ENCODE measurements around the gene DPH1.

DPH1 gene

DNA sequence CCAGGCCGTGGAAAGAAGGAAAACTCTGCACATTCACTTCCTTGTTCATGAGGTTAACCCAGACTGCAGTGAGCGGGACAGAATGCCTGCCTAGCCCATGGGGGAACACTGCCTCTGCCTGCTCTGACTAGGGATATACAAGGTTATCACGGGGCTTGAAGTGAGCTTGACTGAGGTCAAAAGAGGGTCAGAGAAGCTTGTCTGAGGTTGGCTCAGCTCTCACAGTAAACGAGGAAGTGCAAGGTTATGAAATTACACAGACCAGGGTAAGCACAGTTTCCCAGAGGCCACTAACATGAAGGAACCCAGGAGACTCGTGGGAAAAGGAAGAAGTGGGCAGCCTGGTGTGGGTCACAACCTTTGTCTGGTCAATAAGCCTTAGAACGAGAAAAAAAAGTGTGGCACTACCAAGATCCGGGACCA, 53.7 kb downstream of the DPH1 start:
- H3K4me3 Mint-ChIP-seq, result no peak overlapping the region
- H3K9me3 Mint-ChIP-seq, result no peaks in the 10 kb centered on the region
- peak; percentile 31 for ATAC-seq
- peaks cover 59% of the 10 kb centered on the region for H3K36me3 Mint-ChIP-seq
- no peak for DNase-seq (ENCODE audit: low spot score in 2 of 2)
- H3K27ac Mint-ChIP-seq, result peak overlapping the region; percentile 33
- H3K4me1 Mint-ChIP-seq, result peaks cover 69% of the 10 kb centered on the region

DNA sequence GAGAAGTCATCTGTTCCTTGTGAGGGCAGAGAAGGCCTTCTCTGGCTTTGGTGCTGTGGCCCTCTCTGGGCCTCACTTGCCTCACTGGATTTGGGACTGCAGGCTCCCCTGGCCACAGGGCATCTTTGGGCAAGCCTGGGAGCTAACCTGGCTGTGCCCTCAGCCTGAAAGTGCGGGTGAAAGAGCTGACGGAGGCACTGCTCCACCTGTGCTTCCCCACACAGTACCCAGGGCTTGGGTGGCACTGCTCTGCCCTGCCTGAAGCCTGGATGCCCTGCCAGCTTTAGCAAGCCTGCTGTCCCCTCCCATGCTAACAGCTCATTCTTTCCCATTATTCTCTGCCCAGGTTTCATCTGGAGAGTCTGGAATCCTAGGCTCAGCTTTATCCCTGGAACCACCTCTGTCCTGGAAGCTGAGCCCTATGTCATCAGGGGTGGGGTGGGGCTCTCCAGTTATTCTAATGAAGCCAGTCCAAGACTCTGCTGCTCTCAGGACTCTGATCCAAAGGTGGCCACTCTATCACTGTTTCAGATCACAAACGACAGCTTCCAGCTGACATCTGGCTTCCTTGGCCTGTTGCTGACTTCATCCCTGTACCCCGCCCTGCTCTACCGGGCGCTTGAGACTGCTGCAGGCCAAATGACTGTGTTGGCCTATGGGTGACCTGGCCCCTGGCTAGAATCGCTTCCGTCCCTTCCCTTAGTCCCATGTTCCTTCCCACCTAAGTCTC, 54.2 kb downstream of the DPH1 start:
- Mint-ChIP-seq H3K27ac (peak overlapping the region; percentile 33), H3K9me3 (no peaks in the 10 kb centered on the region), H3K36me3 (peaks cover 54% of the 10 kb centered on the region), H3K4me1 (peaks cover 74% of the 10 kb centered on the region), H3K4me3 (no peak overlapping the region)
- ATAC-seq (no peak), DNase-seq (ENCODE audit: low spot score in 2 of 2) (no peak)

DNA sequence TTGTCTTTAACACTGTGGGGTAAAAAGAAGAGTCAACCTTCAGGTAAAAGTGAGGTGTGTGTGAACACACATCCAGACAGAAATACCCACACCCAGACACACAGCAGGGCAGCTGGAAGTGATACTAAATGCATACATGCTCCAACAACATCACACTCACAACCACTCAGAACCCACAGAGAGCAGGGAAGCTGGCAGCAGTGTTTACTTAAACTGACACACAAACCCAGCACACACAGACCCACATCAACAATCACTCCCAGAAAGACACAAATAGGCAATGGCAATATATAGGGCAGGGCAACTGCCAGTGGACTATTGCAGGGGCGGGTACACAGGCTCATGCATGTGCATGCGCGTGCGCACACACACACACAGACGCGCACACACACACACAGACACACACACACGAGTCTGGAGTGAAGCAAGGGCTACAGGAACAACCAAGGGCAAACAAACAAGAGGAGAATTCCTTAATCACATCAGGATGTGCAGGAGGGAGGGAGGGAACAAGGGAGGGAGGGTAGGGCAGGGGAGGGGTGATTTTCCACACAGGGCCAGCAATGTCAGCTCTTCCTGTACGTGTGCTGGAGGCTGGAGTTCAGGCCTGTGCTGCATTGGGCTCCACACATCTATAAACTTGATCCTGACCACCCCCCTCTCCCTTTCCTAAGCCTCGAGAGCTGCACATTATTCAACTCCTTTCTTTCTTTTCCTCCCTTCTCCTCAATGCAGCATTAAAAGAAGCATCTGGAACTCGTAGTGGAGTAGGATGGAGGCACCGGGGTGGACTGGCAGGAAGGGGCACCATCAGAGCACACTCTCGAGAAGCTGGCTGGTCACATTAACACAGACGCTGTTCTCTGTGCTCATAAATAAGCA, 55.1 kb downstream of the DPH1 start:
- H3K4me1 Mint-ChIP-seq, result peaks cover 82% of the 10 kb centered on the region
- H3K36me3 Mint-ChIP-seq, result peaks cover 46% of the 10 kb centered on the region
- ATAC-seq (no peak), DNase-seq (ENCODE audit: low spot score in 2 of 2) (no peak)
- no peaks in the 10 kb centered on the region for H3K9me3 Mint-ChIP-seq
- H3K27ac Mint-ChIP-seq, result peak overlapping the region; percentile 33
- H3K4me3 Mint-ChIP-seq, result no peak overlapping the region

DNA sequence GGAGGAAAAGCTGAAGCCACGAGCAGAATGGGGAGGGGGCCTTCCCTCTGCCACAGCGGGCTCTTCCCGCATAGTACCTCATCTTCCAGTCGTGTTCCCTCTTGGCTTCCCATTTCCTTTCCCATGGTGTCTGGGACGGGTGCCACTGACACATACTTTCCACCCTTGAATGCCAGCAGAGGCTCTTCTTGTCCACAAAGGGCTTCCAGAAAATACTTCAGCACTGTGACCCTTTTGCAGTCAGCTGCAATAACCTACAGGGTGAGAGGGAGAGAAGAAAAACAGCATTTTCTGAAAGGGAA, 55.6 kb downstream of the DPH1 start:
- Mint-ChIP-seq H3K27ac (no peak overlapping the region), H3K9me3 (no peaks in the 10 kb centered on the region), H3K36me3 (peaks cover 40% of the 10 kb centered on the region), H3K4me3 (no peak overlapping the region), H3K4me1 (peaks cover 88% of the 10 kb centered on the region)
- DNase-seq (ENCODE audit: low spot score in 2 of 2) (no peak), ATAC-seq (no peak)

DNA sequence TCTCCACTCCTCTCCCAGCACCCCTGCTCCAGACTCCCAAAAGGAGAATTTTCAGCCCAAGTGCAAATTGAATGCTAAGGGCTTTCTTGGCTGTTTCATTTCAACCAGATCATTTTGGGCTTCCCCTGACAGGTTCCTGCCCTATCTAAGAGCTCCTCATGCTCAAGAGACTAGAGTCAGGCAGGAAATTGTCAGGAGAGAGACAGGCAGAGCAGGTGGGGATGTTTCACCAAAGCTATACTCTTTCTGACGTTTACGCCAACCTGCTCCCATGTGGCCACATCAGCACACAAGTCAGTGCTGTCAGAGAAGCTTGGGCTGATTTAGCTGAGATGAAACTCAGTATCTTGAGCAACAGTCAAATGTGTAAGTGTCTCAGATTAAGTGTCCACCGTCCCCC, 56.4 kb downstream of the DPH1 start:
- peaks cover 37% of the 10 kb centered on the region for H3K36me3 Mint-ChIP-seq
- no peaks in the 10 kb centered on the region for H3K9me3 Mint-ChIP-seq
- no peak for ATAC-seq
- DNase-seq (ENCODE audit: low spot score in 2 of 2), result no peak
- H3K4me1 Mint-ChIP-seq, result peaks cover 89% of the 10 kb centered on the region
- no peak overlapping the region for H3K27ac Mint-ChIP-seq
- H3K4me3 Mint-ChIP-seq, result no peak overlapping the region

DNA sequence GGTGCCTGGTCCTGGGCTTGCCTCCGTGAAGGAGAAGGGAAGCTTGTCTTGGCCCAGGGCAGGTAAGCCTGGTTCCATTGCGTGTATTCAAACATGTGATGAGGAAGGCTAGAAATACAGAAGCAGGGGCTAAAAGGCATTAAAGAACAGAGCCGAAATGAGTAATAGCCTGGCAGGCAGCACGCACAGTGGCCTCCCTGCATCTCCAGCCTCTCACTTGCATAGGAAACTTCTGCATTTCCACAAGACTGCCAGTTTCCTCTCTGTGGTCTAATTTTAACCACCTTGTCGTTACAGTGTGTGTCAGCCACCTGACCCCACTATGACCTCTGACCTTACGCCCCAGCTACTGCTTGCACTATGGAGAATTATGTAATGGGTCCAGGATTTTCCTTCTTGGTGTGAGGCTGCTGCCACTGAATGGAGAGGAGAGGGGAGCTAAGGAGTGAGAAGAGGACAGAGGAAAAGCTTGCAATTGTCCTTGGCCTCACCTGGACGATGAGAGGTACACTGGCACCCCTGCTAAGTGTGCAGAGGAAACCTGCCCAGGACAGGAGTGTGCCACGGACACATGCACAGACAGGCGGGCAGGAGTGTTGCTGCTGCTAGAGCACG, 57.8 kb downstream of the DPH1 start:
- Mint-ChIP-seq H3K36me3 (peaks cover 33% of the 10 kb centered on the region), H3K27ac (peak overlapping the region; percentile 88), H3K4me1 (peaks cover 83% of the 10 kb centered on the region), H3K4me3 (peak overlapping the region; percentile 77), H3K9me3 (no peaks in the 10 kb centered on the region)
- ATAC-seq (peak; percentile 82), DNase-seq (ENCODE audit: low spot score in 2 of 2) (peak in 1 of 2 donors; percentile 30)

DNA sequence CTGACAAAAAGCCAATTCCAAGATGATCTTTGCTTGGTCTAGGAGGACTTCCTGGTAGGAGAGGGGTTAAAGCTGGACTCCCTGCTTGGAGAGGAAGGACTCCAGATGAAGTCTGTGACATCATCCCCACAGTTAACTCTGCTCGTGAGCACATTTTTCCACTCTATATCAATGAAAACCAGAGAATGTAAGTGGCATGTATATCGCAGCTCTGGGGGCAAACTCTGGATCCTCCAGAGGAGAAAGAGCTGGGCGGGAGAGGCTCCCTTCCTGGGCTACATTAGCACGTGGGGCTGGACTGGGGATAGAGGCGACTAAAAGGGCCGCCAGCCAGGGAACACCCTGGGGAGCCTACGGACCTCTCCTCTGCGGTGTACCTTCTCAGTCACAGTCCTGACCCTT, 59.1 kb downstream of the DPH1 start:
- peak overlapping the region; percentile 88 for H3K27ac Mint-ChIP-seq
- H3K36me3 Mint-ChIP-seq, result peaks cover 26% of the 10 kb centered on the region
- peaks cover 70% of the 10 kb centered on the region for H3K4me1 Mint-ChIP-seq
- no peaks in the 10 kb centered on the region for H3K9me3 Mint-ChIP-seq
- DNase-seq (ENCODE audit: low spot score in 2 of 2) (no peak), ATAC-seq (peak; percentile 39)
- H3K4me3 Mint-ChIP-seq, result peak overlapping the region; percentile 77

DNA sequence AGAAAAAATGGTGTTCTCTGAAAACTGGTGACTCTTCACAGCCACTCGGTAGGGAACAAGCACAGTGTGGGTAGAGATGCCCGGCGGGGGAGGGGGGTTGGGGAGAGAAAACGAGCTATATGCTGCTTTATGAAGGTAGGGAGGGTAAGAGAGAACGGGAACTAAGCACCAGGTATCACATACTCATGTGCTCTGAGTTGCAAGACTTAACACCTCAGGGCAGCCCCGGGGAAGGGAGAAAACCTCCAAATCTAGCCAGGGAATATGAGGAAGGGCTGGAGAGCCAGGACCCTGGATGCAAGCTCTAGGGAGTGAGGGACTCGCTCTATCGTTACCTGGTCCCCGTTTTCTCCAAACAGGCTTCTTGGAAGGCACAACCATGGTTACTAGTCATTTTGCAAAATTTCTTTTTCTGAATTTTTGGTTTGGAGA, 60.3 kb downstream of the DPH1 start:
- Mint-ChIP-seq H3K4me1 (peaks cover 58% of the 10 kb centered on the region), H3K36me3 (peaks cover 19% of the 10 kb centered on the region), H3K9me3 (no peaks in the 10 kb centered on the region), H3K4me3 (peak overlapping the region; percentile 77), H3K27ac (peak overlapping the region; percentile 88)
- no peak for DNase-seq (ENCODE audit: low spot score in 2 of 2)
- ATAC-seq, result no peak

DNA sequence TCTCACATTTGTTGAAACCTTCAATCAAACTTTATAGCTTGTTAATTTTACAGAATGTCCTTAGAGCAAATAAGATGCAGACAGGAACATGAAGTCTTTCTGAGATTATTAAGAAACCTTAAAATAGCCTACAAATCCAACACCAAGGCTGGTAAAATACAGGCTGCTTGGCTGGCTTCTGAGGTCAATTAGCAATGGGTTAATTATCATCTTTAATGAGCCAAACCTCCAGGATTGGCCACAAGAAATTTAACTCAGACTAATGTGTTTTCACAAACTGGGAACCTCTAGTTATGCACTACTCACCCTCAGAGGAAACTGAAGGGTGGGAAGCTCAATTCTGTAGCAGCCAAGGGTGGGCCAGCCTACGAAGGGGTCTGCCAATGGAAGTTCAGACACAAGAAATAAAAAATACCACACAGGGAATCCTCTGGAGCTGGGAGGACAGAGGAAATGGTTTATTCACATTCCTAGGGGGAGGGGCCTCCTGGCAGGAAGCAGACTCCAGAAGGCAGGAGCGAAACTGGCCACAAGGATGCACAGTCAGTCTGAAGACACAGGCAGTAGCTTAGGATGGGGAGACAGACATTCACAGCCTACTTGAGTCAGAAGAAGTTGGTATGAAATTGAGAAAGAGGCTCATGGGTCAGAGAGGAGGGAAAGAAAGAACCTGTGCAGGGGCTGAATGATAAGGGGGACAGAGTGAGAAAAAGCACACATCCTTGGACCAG, 61.0 kb downstream of the DPH1 start:
- Mint-ChIP-seq H3K4me1 (peaks cover 63% of the 10 kb centered on the region), H3K4me3 (peak overlapping the region; percentile 77), H3K9me3 (no peaks in the 10 kb centered on the region), H3K36me3 (peaks cover 23% of the 10 kb centered on the region), H3K27ac (peak overlapping the region; percentile 15)
- ATAC-seq, result no peak
- no peak for DNase-seq (ENCODE audit: low spot score in 2 of 2)

DNA sequence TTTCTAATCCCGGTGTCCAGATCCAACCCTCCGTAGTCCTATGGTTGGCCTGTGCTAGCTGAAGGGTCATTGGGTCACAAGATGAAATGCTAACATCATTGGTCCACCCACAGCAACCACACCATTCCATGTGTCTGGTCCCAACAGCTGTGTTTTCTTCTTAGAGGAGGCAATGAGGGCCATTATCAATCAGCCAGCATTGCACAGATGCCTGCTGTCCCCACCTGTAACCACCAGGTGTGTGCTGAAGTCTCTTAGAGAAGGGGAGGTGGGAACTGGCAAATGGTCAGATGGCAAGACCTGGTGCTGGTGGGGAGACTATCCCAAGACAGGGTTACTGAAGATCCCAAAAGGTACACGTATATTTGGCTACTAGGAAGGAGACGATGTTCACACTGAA, 62.3 kb downstream of the DPH1 start:
- Mint-ChIP-seq H3K36me3 (peaks cover 24% of the 10 kb centered on the region), H3K4me1 (peaks cover 54% of the 10 kb centered on the region), H3K27ac (no peak overlapping the region), H3K4me3 (no peak overlapping the region), H3K9me3 (no peaks in the 10 kb centered on the region)
- DNase-seq (ENCODE audit: low spot score in 2 of 2) (no peak), ATAC-seq (no peak)

DNA sequence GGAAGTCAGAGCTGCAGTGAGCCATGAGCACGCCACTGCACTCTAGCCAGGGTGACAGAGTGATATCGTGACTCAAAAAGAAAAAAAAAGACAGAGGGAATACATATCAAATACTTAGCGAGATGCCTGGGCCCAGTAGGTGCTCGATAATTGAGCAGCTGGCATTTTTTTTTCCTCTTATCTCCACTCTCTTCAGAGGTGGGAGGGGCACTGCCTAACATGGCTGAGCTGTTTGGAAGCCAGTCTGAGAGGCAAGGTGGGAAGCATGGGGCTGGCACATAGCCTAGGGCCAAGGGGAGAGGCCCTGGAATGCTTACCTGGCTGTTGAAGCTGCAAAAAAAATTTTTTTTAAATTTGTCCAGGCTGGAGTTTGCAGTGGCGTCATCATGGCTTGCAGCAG, 63.4 kb downstream of the DPH1 start:
- no peaks in the 10 kb centered on the region for H3K9me3 Mint-ChIP-seq
- DNase-seq (ENCODE audit: low spot score in 2 of 2), result no peak
- ATAC-seq, result no peak
- H3K4me3 Mint-ChIP-seq, result no peak overlapping the region
- no peak overlapping the region for H3K27ac Mint-ChIP-seq
- H3K36me3 Mint-ChIP-seq, result peaks cover 17% of the 10 kb centered on the region
- H3K4me1 Mint-ChIP-seq, result peaks cover 43% of the 10 kb centered on the region
